HG03135 (cell line): ENCODE results near the gene RAB1B.
"Not testable (repeated sequence)": the region's sequence is repeated elsewhere in the genome, so short reads cannot be mapped to it uniquely, and the experiment has no call there.

Experiments
- ATAC-seq: cut with Tn5 transposase; IDR thresholded peaks from one replicate; pipeline ENCODE4 v1.9.1; 2021; ENCODE audit warnings: mild to moderate bottlenecking, moderate library complexity; ENCODE audit not compliant: unreplicated experiment

Gene RAB1B

GRCh38 chr11:66266378-66267038 is 1.9 kb upstream of the RAB1B start:
- ATAC-seq = no peak

- no peak for ATAC-seq
Observed at GRCh38 chr11:66267039-66267378, 1.4 kb upstream of the RAB1B start.

DNA sequence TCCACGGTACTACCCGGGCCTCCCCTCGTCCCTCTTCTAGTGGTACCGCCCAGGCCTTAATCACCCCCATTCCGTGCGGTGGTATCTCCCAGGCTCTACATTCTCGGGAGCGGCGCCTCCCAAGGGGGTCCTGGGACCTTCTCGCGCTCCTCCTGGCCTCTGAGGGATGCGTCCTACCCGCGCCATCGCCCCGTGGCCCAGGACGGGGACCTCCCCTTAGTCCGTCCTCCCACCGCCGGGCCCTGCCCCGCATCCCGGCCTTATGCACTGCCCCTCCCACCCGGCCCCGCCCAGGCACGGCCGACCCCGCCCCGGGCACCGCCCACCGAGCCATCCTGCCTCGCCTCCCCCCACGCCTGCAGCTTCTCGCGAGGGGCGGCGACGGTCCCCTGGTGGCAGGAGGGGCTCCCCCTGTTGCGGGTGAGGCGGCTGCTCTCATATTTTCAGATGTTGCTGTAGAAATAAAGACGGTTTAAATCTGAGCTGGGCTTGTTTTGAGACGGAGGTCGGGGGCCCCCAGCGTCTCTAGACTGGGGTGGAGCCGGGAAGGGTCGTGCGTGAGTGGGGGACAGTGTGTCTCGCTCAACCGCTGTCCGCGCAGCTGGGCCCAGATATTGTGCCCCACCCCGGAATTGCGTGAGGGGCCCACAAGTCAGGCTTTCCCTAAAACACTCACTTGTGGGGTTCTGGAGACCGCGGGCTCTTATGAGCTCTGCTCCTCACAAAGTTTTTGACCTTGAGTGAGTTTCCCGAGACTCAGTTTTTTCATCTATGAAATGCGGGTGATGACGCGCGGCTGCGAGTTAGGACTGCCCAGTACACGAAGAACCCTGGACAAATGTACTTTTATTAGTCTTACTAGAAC is 828 bp upstream of the RAB1B start:
- peak; percentile 37 for ATAC-seq

- ATAC-seq = no peak
Observed at GRCh38 chr11:66268952-66269905, 790 bp downstream of the RAB1B start.

GRCh38 chr11:66271816-66272215 is 3.4 kb downstream of the RAB1B start:
- ATAC-seq = no peak

DNA sequence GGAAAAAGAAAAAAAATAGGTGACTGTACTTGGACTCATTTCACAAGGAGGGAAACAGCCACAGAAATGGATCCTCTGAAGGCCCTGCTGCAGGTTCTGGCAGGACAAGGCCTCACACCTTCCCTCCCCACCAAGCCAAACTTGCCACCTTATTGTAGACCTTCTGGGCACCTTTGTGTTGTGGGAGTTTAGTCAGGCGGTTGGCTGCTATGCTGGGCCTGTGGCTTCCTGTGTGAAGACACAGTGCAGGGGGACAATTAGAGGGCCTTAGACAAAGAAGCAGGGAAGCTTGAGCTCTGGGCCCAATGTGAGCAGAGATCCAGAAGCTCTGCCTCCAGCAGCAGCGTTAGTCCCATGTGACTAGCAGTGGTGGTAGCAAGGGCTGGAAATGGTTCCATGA is 4.2 kb downstream of the RAB1B start:
- ATAC-seq = no peak

DNA sequence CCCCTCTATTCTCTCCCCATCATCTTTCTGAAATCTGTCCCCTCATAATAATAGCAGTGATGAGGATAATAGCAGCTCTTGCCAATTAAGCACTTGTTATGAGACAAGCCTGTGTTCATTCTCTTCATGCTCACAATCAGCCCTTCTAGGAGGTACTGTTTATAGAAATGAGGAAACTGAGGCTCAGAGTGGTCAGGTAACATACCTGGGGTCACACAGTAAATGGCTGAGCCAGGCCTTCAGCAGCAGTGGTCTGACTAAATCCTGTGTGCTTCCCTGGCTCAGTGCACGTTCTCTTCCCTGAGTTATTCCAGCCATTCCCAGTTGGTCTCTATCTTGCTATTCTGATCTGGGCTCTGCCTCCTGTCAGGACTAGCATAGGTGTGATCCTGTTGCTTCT is 5.8 kb downstream of the RAB1B start:
- no peak for ATAC-seq

GRCh38 chr11:66275396-66275795 is 7.0 kb downstream of the RAB1B start:
- no peak for ATAC-seq

DNA sequence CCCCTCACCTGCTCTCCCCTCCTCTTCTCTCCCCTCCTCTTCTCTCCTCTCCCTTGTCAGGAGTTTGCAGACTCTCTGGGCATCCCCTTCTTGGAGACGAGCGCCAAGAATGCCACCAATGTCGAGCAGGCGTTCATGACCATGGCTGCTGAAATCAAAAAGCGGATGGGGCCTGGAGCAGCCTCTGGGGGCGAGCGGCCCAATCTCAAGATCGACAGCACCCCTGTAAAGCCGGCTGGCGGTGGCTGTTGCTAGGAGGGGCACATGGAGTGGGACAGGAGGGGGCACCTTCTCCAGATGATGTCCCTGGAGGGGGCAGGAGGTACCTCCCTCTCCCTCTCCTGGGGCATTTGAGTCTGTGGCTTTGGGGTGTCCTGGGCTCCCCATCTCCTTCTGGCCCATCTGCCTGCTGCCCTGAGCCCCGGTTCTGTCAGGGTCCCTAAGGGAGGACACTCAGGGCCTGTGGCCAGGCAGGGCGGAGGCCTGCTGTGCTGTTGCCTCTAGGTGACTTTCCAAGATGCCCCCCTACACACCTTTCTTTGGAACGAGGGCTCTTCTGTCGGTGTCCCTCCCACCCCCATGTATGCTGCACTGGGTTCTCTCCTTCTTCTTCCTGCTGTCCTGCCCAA is 7.7 kb downstream of the RAB1B start:
- ATAC-seq = no peak

DNA sequence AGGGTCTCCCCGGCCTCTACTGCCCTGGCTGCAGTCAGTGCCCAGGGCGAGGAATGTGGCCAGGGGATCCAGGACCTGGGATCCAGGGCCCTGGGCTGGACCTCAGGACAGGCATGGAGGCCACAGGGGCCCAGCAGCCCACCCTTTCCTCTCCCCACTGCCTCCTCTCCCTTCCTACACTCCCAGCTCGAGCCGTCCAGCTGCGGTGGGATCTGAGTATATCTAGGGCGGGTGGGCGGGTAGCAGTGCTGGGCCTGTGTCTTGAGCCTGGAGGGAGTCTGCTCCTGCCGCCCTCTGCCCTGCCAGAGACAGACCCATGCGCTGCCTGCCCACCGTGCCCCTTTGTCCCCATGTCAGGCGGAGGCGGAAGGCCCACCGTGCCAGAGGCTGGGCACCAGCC is 8.2 kb downstream of the RAB1B start:
- not testable (repeated sequence) for ATAC-seq

DNA sequence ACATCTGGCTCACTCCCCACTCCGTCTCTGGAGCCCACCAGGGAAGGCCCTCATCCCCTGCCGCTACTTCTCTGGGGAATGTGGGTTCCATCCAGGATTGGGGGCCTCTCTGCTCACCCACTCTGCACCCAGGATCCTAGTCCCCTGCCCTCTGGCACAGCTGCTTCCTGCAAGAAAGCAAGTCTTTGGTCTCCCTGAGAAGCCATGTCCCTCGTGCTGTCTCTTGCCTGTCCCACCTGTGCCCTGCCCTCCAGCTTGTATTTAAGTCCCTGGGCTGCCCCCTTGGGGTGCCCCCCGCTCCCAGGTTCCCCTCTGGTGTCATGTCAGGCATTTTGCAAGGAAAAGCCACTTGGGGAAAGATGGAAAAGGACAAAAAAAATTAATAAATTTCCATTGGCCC is 8.6 kb downstream of the RAB1B start:
- ATAC-seq = not testable (repeated sequence)

GRCh38 chr11:66277471-66278362 is 9.3 kb downstream of the RAB1B start, which contains the start of gene CNIH2:
Gene CNIH2 (plus strand): TSS chr11:66278175. CDS start chr11:66278457, 282 bp downstream.
- ATAC-seq = no peak

- no peak for ATAC-seq
Observed at GRCh38 chr11:66278363-66279091, 10.1 kb downstream of the RAB1B start.

DNA sequence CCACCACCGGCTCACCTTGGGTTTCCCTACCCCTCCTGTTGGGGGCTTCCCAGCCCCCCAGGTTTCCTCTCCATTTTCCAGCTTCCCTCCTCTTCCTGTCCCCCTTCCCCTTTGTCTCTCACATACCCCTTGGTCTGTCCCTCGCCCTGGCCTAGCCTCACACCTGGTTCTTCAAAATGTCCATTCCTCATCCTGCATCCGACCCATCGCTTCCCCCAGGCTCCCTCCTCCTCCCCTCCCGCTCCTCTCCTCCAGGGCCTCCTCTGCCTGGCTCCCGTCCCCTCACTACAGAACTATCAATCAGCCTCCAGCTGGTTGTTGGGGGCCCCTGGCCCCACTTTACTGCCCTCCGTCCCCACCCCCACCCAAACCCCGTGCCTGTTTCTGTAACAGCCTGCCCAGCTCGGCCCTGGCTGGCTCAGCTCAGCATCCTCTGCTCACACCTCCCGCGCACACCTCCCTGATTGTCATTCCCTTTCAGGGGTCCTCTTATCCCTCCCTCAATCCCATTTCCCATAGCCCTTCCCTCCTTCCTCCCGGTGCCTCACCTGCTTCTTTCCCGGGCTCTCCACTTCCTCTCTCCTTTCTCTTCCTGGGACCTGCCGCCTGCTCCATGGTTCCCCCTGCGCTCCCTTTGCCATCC is 10.8 kb downstream of the RAB1B start:
- no peak for ATAC-seq

GRCh38 chr11:66280428-66280827 is 12.0 kb downstream of the RAB1B start:
- no peak for ATAC-seq

- ATAC-seq = no peak
Observed at GRCh38 chr11:66281001-66281400, 12.6 kb downstream of the RAB1B start.

- no peak for ATAC-seq
Observed at GRCh38 chr11:66281776-66282467, 13.5 kb downstream of the RAB1B start.
